ENCODE results near the gene TIMP3.

DNA sequence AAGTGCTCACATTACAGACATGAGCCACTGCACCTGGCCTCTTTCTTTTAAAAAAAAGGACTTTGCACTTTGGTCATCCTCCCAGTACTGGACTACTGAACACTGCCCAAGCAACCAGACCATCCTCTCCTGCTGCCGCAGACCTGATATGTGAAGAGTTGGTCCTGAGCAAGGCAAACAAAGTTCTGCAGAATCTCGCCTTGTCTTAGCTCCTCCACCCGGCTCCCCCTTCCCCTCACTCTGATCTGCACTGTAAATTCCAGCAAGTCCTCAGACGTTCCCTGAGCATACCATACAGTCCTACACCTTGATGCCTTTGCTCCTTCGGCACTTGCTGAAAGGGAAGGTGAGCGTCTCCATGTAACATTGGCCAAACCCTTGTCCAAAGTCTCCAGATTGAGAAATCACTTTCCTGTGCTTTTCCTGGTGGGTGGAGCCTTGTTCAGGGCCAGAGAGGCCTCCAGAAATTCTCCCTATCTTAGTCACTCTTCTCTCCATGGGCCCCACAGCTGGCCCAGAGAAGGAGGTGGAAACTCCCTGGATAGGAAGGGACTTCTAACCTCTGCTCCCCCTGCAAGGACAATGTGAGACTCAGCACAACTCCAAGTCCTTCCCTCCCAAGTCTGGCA, 47.0 kb upstream of the TIMP3 start:
- no peak for TF ChIP-seq POLR2A (IDR thresholded peaks at IDR 0.05; ENCODE audit: low read depth)
- TF ChIP-seq POLR2AphosphoS5 (IDR thresholded peaks at IDR 0.05) = peak; percentile 29 to 42
- TF ChIP-seq, protein P1, sequence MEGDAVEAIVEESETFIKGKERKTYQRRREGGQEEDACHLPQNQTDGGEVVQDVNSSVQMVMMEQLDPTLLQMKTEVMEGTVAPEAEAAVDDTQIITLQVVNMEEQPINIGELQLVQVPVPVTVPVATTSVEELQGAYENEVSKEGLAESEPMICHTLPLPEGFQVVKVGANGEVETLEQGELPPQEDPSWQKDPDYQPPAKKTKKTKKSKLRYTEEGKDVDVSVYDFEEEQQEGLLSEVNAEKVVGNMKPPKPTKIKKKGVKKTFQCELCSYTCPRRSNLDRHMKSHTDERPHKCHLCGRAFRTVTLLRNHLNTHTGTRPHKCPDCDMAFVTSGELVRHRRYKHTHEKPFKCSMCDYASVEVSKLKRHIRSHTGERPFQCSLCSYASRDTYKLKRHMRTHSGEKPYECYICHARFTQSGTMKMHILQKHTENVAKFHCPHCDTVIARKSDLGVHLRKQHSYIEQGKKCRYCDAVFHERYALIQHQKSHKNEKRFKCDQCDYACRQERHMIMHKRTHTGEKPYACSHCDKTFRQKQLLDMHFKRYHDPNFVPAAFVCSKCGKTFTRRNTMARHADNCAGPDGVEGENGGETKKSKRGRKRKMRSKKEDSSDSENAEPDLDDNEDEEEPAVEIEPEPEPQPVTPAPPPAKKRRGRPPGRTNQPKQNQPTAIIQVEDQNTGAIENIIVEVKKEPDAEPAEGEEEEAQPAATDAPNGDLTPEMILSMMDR (IDR thresholded peaks at IDR 0.05) = no peak
- TF ChIP-seq EP300 (IDR thresholded peaks at IDR 0.05) = no peak

Measured in esophagus muscularis mucosa (tissue), 4 donors.